Raji (cell line): ENCODE data around the gene TSPAN18.

Source experiments
- POLR2A ChIP-seq: IDR thresholded peaks from 2 replicates; pipeline ENCODE4 v1.6.1; 2011; ENCODE audit warnings: low read depth, low read length, control low read depth; ENCODE audit not compliant: insufficient read depth

Gene TSPAN18

GRCh38 chr11:44942029-44942955 is 215.5 kb downstream of the TSPAN18 start:
- TF ChIP-seq POLR2A: no peak

- TF ChIP-seq POLR2A: no peak
Observed at GRCh38 chr11:44943118-44943517, 216.4 kb downstream of the TSPAN18 start.

GRCh38 chr11:44943696-44944095 is 216.9 kb downstream of the TSPAN18 start:
- TF ChIP-seq POLR2A: no peak

GRCh38 chr11:44944181-44944852 is 217.6 kb downstream of the TSPAN18 start:
- TF ChIP-seq POLR2A: no peak

- no peak for TF ChIP-seq POLR2A
Observed at GRCh38 chr11:44944853-44945235, 218.1 kb downstream of the TSPAN18 start.

GRCh38 chr11:44945666-44946065 is 218.9 kb downstream of the TSPAN18 start:
- no peak for TF ChIP-seq POLR2A

GRCh38 chr11:44946263-44946662 is 219.5 kb downstream of the TSPAN18 start:
- no peak for TF ChIP-seq POLR2A

- TF ChIP-seq POLR2A: no peak
Observed at GRCh38 chr11:44947114-44947513, 220.4 kb downstream of the TSPAN18 start.

- TF ChIP-seq POLR2A: no peak
Observed at GRCh38 chr11:44948155-44948554, 221.4 kb downstream of the TSPAN18 start.

GRCh38 chr11:44949160-44950030 is 222.6 kb downstream of the TSPAN18 start:
- no peak for TF ChIP-seq POLR2A

- no peak for TF ChIP-seq POLR2A
Observed at GRCh38 chr11:44950031-44950624, 223.4 kb downstream of the TSPAN18 start.

GRCh38 chr11:44950625-44951476 is 224.1 kb downstream of the TSPAN18 start, which contains the start of gene TP53I11:
Gene TP53I11, minus strand, starts transcription at chr11:44950883. Its CDS starts 12,548 bp downstream, at chr11:44938335.
- no peak for TF ChIP-seq POLR2A

- TF ChIP-seq POLR2A: no peak
Observed at GRCh38 chr11:44952082-44952481, 225.3 kb downstream of the TSPAN18 start.
